GM18861 (cell line): Measurements from ENCODE around the gene SLC30A4.

Experiments
- ATAC-seq: cut with Tn5 transposase; IDR thresholded peaks from one replicate; pipeline ENCODE4 v1.9.1; 2021; ENCODE audit not compliant: unreplicated experiment

Gene SLC30A4

DNA sequence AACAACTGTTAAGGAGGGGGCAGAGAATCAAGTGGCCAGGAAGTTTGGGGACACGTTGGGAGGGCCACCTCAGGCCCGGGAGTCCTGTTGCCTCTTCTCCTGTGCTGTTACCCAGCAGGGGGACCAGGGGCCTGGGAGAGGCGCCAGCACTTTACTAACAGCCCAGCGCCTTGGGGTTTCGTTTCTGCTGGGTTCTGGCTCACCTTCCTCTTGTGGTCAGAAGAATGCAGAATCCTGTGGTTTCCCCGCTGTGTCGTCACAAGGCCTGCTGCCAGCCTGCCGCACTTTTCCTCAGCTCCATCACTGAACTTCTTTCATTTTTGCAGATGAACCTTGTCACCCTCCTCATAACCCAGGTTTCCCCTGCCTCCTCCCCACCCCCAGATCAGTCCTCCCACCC is 67.7 kb downstream of the SLC30A4 start:
- peak; percentile 52 for ATAC-seq

- ATAC-seq: no peak
Observed at GRCh38 chr15:45451265-45451664, 71.3 kb downstream of the SLC30A4 start.

- no peak for ATAC-seq
Observed at GRCh38 chr15:45449916-45450867, 72.4 kb downstream of the SLC30A4 start.

- no peak for ATAC-seq
Observed at GRCh38 chr15:45449395-45449794, 73.2 kb downstream of the SLC30A4 start.

DNA sequence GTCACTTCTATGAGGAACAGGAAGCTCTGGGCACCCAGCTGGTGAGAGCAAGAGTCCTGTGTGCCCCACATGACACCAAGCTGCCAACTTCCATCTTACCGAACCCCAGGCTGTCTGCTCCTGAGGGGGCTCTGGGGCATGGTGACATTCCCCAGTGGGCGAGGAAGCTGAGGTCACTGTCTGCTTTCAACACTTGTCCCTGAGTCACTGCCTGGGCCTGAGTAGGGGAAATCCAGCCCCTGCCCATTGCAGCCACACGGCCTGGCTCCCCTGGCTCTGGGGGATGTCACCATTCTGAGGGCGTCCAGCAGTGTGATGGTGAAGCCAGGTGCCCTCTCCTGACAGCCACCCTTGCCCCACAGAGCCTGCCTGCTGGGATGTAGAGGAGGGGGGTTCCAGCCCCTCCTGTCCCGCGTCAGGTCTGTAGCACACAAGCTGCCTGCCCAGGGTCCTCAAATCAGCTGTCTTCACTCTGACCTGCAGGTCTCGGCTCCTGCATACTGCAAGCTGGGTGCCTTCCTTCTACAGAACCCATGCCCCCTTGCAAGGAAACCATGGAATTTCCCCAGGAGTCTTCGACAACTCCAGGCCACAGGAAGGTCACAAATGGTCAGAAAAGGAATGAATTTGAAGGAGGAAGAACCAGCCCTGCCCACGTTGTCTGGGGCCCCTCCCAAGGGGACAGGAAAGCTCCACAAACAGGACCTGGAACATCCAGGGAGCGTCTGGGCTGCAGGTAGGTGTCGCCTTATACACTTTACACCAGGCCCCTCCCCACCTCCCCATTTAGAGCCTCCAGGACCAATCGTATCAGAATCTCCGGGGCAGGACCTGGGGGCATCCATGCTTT is 74.3 kb downstream of the SLC30A4 start:
- no peak for ATAC-seq

GRCh38 chr15:45443645-45444044 is 78.9 kb downstream of the SLC30A4 start:
- ATAC-seq: no peak

DNA sequence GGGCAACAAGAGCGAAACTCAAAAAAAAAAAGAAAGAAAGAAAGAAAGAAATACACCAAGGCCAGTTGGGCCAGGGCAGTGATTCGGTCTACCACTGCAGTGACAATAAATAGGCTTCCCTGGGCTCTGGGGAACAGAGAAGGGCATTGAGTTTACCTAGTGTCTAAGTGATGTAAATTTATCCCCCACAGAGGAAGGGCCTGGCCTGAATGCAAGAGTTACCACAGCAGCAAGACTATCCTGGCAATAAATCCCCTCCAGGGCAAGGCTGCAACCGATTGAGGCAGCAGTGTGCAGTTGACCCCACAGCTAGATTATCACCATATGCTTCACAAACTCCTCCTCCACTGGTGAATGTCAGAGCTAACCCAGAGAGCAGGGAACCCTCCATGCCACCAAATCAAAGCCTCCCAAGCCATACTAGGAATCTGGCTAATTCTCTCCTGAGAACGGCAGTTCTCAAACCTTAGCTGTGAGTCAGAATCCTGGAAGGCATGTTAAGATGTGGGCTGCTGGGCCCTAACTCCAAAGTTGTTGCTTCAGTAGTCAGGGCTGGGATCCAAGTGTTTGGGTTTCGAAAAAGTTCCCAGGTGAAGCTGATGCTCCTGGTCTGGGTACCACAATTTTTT is 79.9 kb downstream of the SLC30A4 start:
- ATAC-seq: no peak

DNA sequence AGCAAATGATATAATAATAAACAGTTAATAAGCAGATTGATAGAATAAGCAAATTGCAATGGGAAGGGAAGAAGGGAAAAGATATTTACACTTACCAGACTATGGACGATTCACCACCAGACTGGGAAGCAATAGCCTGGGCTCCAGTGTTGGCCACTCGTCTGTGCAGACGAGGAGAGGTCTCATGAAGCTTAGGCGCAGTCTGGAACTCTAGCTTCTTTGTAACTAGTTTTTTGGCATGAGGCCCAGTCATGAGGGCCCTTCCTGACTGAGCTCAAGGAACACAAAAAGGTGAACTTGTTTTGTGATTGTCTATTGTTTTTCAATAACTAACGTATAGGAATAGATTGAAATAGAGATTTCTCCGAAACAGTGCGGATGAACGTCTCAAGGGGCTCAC is 80.9 kb downstream of the SLC30A4 start:
- no peak for ATAC-seq

DNA sequence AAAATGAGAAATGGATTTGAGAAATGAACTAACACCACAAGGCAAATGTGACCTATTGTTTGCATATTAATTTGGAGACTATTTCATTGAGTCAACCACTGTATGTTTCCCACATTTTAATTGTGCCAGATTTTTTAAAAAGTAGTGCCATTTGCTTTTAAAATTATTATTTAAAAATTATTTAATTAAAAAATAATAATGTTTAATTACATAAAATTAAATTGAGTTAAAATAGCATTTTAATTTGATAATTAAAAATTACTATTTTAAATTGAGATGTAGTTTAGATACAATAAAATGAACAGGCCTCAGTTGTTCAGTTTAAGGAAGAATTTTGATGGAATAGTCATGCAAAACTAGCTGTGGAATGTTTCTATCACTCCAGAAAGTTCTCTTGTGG is 81.5 kb downstream of the SLC30A4 start:
- ATAC-seq: no peak

GRCh38 chr15:45439521-45440260 is 82.9 kb downstream of the SLC30A4 start:
- no peak for ATAC-seq

- no peak for ATAC-seq
Observed at GRCh38 chr15:45435124-45435903, 87.2 kb downstream of the SLC30A4 start.

GRCh38 chr15:45434078-45434567 is 88.4 kb downstream of the SLC30A4 start:
- no peak for ATAC-seq

DNA sequence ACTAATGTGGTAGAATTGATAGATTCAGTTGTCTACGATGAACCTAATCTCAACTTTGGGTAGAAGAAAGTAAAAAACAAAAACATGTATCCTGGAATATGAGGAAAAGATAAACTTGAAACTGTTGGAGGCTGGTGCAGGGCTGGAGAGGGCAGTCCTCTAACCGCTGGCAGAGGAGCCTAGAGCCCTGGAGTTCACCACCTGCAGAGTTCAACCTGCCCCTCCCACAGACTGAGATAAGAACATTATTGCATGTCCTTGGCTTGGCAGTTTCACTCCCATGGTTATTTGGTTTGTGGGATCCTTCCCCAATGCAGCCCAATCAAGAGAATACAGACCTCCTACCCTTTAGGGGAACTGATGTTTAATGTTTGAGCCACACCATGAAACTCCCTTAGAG is 91.0 kb downstream of the SLC30A4 start:
- no peak for ATAC-seq

GRCh38 chr15:45429941-45430792 is 92.4 kb downstream of the SLC30A4 start:
- ATAC-seq: no peak
